COLO668 (cell line): Measurements from ENCODE around the gene ECE1.
"Not testable (repeated sequence)": the region's sequence is repeated elsewhere in the genome, so short reads cannot be mapped to it uniquely, and the experiment has no call there.

ENCODE experiments used
- DNase-seq: peaks from one replicate; lab custom pipeline; 2025; ENCODE audit not compliant: unreplicated experiment; lab: John Stamatoyannopoulos, UW

Gene ECE1

DNA sequence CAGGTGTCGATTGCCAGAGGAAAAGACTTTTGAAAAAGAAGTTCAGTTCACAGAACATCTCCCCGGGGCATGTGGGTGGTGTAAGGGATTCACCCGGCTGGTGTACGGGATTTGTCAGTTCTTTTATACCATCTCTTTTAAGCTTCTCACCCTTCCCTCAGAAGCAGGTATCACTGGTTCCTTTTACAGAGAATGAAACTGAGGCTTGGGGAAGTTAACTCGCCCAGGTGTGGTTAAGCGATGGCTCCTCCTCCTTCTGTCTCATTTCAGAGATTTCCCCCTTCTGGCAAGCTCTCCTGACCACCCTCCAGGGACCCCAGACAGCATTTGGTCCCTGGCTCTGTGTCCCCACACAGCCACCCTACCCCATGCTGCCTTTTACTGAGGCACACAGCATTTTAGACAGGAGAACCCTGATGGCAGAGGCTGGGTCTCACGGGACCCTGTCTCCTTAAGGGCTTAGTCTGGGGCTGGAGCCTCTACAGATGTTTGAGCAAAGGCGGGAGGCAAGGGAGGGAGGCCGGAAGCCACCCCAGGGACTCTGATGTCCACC is 2.8 kb upstream of the ECE1 start:
- DNase-seq, result no peak

DNA sequence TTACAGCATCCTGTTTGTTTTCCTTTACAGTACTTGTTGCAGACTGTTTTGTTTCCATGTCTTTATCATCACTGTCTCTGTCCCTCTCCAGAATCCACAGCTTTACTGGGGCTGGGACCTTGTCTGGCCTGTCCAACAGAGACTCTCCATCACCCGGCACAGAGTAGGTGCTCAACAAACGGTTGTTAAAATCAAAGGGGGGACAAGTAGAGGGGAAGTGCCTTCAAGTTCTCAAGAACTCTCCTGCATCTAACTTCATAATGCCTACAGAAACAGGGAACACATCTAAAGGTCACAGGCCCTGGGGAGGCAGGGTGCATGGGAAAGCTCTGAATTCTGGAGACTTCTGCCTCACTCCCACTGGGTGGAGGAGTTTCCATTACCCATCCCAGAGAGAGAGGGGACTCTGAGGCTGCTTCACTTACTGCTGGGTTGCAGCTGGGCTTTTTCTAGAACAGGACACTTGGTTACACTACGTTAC is 2.3 kb upstream of the ECE1 start:
- DNase-seq, result no peak

DNA sequence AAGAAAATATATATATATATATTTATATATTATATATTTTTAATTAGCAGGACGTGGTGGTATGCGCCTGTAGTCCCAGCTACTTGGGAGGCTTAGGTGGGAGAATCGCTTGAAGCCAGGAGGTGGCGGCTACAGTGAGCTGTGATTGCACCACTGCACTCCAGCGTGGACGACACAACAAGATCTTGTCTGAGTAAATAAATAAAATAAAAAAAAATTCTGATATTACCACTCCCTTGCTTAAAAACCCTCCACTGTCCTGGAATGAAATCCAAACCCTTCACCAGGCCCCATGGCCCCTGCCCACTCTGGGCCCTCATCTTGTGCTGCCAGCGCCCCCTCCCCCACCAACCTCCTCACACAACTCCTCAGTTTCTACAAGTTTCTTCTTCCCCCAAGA is 1.7 kb upstream of the ECE1 start:
- DNase-seq, result no peak

DNA sequence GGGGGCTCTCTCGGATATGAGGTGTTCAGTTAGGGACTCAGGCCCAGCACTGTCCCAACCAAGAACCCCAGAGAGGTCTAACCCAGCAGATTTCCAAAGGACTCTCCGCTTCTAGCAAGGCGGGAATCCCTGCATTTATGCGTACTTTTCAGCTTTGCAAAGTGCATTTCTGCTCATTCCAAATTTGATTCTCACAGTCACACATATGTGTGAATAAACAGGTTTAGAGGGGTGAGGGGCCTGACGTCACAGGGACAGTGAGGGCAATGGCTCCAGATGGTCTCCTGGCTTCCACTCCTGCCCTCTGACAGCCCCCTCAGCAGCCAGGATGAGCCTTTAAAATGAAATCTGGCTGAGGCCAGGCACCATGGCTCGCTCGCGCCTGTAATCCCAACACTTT is 921 bp upstream of the ECE1 start:
- DNase-seq, result no peak

DNA sequence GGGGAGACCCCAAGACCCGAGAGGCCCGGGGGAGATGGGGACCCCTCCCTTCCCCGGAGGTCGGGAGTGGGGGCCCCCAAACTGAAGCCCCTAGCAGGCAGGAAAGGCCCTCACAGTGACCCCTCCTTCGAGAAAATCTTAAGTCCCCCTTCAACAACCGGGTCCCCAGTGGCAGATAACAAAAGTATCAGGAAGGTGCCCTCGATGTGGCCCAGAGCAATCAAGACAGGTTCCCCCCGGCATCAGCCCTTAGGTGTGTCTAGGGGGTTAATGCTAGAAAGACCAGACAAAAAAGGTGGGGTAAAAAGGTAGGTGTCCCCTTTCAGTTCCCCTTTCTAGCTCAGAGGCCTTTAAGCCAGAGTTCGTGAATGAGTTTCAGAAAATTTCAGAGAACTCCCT is 282 bp upstream of the ECE1 start:
- DNase-seq, result no peak

DNA sequence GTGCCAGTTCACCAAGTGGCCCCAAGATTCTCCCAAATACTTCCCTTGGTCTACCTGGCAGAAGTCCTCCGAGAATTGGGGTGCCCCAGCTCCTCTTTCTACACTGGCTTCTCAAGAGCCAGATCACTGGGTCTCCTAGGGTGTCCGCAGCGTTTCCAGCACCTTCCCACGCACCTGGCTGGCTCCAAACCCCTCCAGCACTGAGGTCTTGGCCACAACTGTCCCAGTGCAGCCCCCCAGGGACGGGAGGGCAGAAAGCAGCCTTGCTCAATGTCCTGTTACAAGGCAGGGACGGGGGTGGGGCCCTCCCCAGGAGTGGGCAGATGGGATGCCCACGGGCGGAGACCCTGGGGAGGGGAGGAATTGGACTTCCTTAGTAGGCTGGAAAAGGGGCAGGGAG is 1.1 kb downstream of the ECE1 start:
- DNase-seq, result no peak

DNA sequence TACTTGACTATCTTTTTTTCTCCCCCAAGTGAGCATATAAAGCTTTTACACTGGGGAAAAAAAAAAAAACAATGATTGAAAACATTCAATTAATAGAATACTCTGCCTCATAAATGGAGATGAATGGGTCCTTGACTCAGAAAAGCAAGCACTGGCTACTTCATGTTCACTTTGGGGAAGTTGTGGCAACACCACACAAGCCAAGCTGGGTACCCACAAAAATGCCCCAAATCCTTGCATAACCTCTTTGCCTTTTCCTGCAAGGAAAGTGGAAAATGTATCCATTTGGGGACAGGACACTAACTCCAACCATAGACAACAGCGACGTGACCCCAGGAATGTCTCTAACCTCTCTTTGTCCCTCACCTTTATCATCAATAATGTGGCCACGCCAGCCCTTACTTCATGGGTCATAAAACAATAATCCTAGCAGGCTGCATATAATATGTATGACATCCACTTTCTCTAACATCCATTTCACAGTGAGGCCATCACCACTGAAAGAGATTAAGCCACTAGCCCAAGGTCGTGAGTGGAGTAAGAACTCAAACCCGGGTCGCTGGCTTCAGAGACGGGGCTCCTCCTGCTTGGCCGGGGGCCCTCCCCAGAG is 2.3 kb downstream of the ECE1 start:
- no peak for DNase-seq

DNA sequence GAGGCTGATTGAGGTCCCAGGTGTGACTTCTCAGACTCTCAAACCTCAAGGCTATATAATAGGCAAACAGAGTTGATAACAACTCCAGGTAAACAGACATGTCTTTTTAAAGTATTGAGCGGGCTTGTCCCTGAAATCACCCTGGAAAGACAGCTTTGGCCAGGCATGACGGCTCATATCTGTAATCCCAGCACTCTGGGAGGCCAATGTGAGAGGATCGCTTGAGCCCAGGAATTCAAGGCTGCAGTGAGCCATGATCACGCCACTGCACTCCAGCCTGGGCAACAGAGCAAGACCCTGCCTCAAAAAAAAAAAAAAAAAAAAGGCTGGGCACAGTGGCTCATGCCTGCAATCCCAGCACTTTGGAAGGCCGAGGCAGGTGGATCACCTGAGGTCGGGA is 4.9 kb downstream of the ECE1 start:
- DNase-seq, result not testable (repeated sequence)

DNA sequence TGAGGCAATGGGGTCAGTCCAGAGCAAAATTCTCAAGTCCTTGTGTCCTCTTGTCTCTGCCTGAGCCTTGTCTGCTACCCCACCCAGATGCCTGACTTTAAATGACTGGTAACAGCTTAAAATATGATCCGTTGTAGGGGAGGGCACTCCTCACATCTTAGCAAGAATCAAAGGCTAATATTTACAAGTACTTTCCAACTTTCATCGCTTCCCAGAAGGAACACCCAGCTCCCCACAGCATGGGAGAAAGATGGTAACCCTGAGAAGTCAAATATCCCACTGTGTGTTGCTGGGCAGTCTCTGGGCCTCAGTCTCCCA is 5.2 kb downstream of the ECE1 start:
- DNase-seq, result no peak

DNA sequence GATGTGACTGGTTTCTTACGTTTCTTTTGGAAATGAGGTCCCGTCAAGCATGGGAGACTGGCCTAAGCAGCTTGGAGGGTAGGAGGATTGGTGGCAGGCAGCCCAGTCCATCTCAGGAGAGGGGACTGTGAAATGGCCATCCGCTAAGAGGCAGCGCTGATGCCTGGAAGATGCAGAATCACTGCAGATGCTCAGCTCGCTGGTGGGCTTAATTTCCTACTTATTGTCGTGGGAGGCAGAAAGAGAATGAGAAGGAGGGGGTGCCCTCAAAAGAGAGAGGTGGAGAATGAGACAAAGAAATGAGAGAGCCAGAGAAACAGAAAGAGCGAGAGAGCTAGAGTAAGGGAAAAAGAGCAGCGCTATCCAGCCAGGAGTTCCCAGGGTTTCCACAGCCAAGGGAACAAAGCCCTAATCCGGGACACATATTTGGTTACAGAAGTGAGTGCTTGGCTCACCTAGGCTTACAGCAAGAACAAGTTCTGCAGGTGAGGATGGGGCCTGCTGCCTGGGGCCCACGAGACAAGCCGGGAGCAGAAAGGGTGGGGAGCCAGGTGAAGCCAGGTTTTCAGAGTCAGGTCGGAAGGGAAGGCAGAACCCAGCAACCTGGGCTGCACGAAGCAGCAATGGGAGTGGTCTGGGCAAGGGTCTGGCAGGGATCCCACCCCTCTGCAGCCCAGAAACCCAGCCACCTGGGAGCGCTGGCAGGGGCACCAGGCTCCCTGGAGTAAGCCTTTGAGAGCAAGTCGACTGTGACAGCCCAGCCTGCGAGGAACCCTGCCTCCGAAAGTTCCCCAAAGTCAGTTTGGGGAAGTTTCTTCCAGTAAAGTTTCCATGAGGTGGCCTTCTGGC is 5.8 kb downstream of the ECE1 start:
- no peak for DNase-seq

DNA sequence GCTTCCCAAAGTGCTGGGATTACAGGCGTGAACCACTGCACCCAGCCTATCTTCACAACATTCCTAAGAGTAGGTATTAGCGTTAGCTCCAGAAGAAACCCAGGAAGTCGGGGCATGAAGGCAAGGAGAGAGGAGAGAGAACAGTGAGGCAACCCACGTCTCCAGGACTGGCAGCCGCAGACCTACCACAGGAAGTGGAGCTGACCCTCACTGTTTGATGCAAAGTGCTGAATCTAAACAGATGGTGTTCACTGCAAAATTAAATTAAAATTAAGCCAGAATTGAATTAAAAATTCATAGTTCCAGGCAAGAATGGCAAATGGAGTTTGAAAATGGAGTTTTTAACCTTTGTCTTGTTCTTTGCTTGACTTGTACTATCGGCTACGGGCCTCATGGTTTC is 6.7 kb downstream of the ECE1 start:
- no peak for DNase-seq

DNA sequence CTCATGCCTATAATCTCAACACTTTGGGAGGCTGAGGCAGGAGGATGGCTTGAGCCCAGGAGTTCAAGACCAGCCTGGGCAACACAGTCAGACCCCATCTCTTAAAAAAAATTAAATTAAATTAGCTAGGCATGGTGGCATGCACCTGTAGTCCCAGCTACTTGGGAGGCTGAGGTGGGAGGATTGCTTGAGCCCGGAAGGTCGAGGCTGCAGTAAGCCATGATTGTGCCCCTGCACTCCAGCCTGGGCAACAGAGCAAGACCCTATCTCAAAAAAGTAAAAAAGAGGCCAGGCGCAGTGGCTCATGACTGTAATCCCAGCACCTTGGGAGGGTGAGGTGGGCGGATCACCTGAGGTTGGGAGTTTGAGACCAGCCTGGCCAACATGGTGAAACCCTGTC is 8.2 kb downstream of the ECE1 start:
- not testable (repeated sequence) for DNase-seq

DNA sequence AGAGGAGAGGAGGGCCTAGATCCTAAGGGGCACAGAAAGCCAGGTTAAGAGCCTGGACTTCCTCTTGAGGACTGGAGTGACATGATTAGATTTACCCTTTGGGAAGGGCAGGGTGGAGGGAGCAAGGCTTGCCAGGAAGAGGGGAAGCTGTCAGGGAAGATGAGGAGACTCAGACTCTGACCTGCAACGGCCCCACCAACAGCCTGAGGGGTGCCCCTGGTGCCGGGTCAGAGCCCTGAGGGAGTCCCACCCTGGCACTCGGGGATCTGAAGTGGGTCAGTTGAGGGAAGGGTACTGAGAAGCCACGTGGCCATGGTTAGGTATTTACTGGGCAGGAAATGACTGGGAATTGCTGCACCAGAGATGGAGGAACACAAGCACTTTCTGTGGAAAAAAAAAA is 9.8 kb downstream of the ECE1 start:
- DNase-seq, result no peak

DNA sequence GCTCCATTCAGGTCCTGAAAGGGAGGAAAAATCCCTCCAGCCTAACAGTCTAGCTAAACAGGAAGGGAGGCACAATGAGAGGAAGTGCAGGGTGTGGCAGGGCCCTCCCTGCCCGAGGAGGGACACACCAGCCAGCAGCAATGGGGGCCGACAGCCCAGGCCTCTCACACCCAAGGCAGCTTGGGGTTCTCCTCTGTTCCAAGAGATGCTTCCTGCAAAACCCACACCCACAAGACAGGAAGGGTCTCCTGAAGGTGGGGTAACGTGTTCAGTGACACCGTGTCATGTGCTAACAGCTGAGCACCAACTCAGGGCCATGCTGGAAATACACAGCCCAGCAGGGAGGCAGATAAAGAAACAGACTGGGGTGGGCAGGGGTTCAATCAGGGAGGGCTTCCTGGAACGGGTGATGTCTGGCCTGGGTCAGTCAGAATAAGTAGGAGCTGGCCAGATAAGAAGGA is 10.2 kb downstream of the ECE1 start:
- DNase-seq, result no peak

DNA sequence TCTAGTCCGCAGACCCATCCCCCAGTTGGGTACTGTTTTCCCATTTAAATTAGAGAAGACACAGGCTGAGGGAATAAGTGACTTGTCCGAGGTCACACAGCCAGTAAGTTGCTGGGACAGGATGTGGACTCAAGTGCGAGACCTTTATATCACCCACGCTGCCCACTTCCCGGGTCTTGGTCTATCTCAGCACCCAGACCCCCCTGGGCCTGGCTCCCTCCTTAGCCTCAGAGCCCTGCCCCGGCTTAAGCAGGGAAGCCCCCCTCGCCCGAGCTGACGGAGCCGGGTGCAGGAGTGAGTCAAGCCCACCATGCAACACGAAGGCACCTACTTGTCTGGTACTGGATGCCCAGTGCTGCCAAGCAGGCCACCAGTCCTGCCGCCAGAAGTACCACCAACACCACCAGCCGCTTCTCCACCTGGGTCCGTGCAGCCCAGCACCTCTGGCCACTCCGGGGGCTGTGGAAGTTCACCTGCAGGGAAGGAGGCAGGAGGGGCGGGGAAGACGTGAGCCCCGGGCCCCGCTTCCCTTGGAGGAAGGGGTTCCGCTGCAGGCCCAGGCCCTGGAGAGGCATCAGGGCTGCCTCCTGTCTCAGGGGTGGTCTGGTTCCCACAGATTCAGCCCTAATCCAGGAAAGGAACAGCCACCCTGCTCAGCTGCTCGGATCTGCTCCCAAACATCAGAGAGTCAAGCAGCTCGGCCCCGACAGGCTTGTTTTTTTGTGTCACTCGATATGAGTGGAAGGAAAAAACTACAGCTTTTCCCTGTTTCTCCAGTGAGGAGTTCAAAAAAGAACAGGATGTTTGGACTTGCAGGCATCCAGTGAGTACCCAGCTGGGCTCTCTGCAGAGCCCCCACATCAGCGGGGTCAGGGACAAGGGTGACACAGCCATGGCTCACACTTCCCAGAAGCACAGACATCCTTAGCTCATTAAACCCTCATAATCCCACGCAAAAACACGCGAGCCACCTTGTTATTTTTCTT is 11.1 kb downstream of the ECE1 start:
- DNase-seq, result no peak

DNA sequence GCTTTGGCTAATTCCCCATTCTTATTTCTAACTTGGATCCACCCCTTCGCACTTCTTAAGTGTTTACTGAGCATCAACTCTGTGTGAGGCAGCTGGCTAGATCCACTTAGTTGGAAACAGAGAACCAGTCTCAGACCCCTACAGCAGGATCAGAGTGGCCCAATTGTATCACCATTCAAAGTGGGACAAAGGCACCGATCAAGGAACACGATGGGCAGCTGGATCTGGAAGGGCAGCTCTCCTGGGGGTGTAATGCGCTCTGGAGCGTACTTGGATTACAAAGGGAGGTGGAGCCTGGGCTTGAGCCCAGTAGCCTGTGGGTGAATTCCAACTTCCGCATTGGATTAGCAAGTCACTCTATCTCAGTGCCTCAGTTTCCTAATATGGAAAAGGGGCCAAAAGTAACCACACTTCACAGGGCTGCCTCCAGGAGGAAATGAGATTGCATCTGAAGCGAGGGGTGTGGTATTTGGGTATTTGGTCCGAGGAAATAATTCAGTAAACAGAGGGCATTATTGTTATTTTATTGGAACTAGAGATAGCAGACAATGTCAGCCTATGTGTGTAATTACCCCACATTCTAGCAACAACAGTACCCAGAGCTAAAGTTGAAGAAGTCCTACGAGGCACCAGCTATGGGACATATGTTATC is 11.9 kb downstream of the ECE1 start:
- no peak for DNase-seq

DNA sequence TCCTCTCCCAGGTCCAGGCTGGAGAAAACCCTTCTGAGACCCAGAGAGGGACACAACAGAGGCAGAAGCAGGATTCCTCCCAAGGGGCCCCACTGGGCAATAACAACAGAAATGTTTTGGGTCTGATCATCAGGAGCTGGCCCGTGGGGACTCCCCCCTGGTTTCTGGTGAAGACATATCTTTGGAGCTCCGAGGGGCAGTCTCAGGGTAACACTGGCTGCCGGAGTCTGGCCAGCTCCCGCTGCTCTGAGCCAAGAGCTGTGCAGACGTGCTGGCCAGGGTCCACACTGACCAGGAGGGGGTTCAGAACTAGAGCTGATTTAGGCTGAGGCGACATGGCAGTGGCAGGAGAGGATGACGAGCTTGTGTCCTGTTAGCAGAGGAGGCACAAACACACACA is 13.1 kb downstream of the ECE1 start:
- no peak for DNase-seq

DNA sequence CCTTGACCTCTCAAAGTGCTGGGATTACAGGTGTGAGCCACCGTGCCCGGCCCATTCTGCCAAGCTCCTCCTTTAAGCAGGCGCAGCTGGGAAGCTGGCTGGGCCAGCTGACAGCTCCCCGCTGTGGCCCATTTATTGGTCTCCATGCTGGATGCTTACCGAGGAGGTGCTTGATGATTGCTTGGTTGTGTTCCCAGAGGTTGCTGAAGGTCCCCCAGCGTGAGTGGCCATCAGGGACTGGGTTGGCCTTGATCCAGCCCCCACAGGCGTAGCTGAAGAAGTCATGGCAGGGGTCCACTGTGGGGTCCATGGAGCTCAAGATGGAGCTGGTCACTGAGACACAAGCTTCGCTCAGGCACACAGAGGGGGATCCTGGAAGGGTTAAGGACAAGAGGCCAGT is 17.7 kb downstream of the ECE1 start:
- DNase-seq, result no peak

DNA sequence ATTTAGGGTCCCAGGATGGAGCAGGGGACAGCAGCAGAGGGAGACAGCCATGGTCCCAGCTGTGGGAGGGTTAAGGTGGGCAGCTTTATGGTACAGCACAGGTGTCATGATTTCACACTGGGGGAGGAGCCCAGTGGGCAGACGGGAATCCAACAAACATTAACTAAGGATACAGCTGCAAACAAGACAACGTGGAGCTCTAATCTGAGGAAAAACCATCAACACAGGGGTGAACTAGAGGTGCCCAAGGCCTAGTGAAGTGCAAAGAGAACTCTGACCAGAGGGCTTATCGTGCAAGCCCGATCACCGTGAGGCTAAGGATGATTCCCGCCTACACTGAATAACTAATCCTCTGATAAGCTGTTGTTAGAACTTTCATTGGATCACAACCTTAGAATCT is 18.7 kb downstream of the ECE1 start:
- DNase-seq, result peak; percentile 52

DNA sequence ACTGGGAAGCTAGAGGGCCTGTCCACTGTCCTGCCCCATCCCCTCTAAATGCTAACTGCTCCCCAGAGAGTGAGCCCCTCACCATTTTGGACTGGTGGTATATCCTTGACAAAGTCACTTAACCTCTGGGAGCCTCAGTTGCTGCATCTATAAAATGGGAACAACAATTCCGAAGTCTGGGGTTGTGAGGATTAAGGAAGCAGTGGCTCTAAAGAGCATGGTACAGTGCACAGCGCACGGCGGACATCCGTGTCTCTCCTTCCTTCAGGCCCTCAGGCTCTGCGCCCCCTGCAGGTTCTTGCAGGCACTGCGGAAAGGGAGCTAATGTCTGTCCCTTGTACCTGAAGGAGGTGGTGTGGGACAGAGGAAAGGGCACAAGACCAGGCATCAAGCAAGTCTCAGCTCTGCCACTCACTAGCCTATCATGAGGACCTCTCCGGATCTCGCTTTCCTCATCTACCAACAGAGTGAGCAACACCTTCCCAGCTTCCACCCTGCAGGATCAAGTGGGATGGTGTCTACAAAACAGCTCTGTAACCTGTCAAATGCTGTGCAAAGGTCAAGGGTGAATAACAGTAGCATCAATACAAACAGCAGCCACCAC is 20.1 kb downstream of the ECE1 start:
- peak; percentile 73 for DNase-seq
